OCI-LY7 (cell line): Measurements from ENCODE around the gene BAHCC1. TPM values are rescaled to one million over a fixed set of nuclear protein-coding genes. Genes with fewer than 3 reads are reported as not detected.

Experiments used
- BruUV-seq: library from RNA; stranded (reverse); fragments of 400-500 nt; replicated peaks from 2 replicates; lab custom pipeline; 2021; lab: Mats Ljungman, UMichigan
- CTCF ChIA-PET: fragments of 300-600 bp; sonication (Branson Sonifier 250); formaldehyde crosslinking; loops from one replicate; lab custom pipeline; 2022; ENCODE audit warnings: antibody characterized with exemption; ENCODE audit not compliant: unreplicated experiment; lab: Charles Lee
- POLR2A ChIA-PET: fragments of 300-600 bp; sonication (Branson Sonifier 250); formaldehyde crosslinking; loops from one replicate; lab custom pipeline; 2022; ENCODE audit warnings: antibody characterized with exemption; lab: Charles Lee
- DNase-seq: peaks from one replicate; pipeline ENCODE4 v3.0.0-alpha.2; 2015; ENCODE audit warnings: low spot score
- H2AFZ ChIP-seq: fragments of 200-600 bp; sonication (generic), shearing (Covaris generic); 2 replicates; pipeline ENCODE4 v1.6.1; 2014; ENCODE audit warnings: mild to moderate bottlenecking, antibody characterized with exemption, low read length, moderate library complexity
- H3K27ac ChIP-seq: fragments of 200-600 bp; sonication (generic); 2 replicates; pipeline ENCODE4 v1.5.1; 2014; ENCODE audit warnings: mixed run types, low read depth, mild to moderate bottlenecking, moderate library complexity, low read length, inconsistent platforms; ENCODE audit not compliant: poor library complexity, severe bottlenecking
- H3K36me3 ChIP-seq: fragments of 200-600 bp; sonication (generic); 2 replicates; pipeline ENCODE4 v1.6.1; 2014; ENCODE audit warnings: mild to moderate bottlenecking, antibody characterized with exemption, low read length, moderate library complexity, mixed read lengths; ENCODE audit not compliant: insufficient read depth
- H3K4me1 ChIP-seq: fragments of 200-600 bp; sonication (generic); 2 replicates; pipeline ENCODE4 v1.5.1; 2014; ENCODE audit warnings: mild to moderate bottlenecking, low read length; ENCODE audit not compliant: insufficient read depth, poor library complexity, severe bottlenecking
- H3K4me2 ChIP-seq: fragments of 200-600 bp; sonication (generic); 2 replicates; pipeline ENCODE4 v1.6.1; 2014; ENCODE audit warnings: mild to moderate bottlenecking, low read length
- H3K4me3 ChIP-seq: fragments of 200-600 bp; sonication (generic); 2 replicates; pipeline ENCODE4 v1.5.1; 2014; ENCODE audit warnings: mild to moderate bottlenecking, low read depth, low read length; ENCODE audit not compliant: poor library complexity, severe bottlenecking
- H3K79me2 ChIP-seq: fragments of 200-600 bp; sonication (generic); 2 replicates; pipeline ENCODE4 v1.6.1; 2016; ENCODE audit warnings: low read depth, mild to moderate bottlenecking, low read length, moderate library complexity, mixed read lengths; ENCODE audit not compliant: insufficient read depth
- H3K9me2 ChIP-seq: fragments of 200-600 bp; sonication (generic); 2 replicates; pipeline ENCODE4 v1.6.1; 2016; ENCODE audit warnings: mild to moderate bottlenecking, low read length, mixed read lengths; ENCODE audit not compliant: insufficient read depth
- H3K9me3 ChIP-seq: fragments of 200-600 bp; sonication (generic); 2 replicates; pipeline ENCODE4 v1.6.1; 2014; ENCODE audit warnings: mild to moderate bottlenecking, mixed run types, low read length, mixed read lengths
- H4K20me1 ChIP-seq: fragments of 200-600 bp; sonication (generic); 2 replicates; pipeline ENCODE4 v1.6.1; 2014; ENCODE audit warnings: mild to moderate bottlenecking, antibody characterized with exemption, low read length, moderate library complexity, mixed read lengths; ENCODE audit not compliant: insufficient read depth
- CTCF ChIP-seq: fragments of 200-600 bp; sonication (generic); conservative IDR thresholded peaks from 2 replicates; pipeline ENCODE4 v1.5.1; 2014; ENCODE audit warnings: mild to moderate bottlenecking, antibody characterized with exemption, low read length, moderate library complexity, mixed read lengths
- EZH2phosphoT487 ChIP-seq: fragments of 200-600 bp; sonication (generic); IDR thresholded peaks from 2 replicates; pipeline ENCODE4 v1.6.1; 2018; ENCODE audit warnings: low read depth, borderline replicate concordance, mild to moderate bottlenecking, mixed run types, antibody characterized with exemption, low read length, moderate library complexity, mixed read lengths
- intact Hi-C: fragments of 100-400 bp; cut with micrococcal nuclease; formaldehyde crosslinking; loops from one replicate; pipeline ENCODE4 v1.10.0; 2022; ENCODE audit not compliant: unreplicated experiment
- total RNA-seq, 2 experiments: library from RNA; depleted of rRNA in 1 of 2; stranded (reverse); fragments of >200 nt in 1 of 2; shearing (Covaris generic) in 1 of 2; gene quantifications; 2 replicates each; pipeline ENCODE4 v1.2.3, GENCODE V29; 2014 to 2022

Gene BAHCC1
- total RNA-seq, 2 experiments from 2014 or later, result 5.2 to 5.5 TPM

GRCh38 chr17:81479175-81480071, 84.2 kb downstream of the BAHCC1 start:
- Histone ChIP-seq H4K20me1 (no peaks in the 10 kb centered on the region), H3K9me2 (no peaks in the 10 kb centered on the region), H2AFZ (no peak overlapping the region), H3K4me3 (no peak overlapping the region), H3K9me3 (no peaks in the 10 kb centered on the region), H3K4me2 (no peak overlapping the region), H3K79me2 (no peaks in the 10 kb centered on the region), H3K4me1 (peaks cover 18% of the 10 kb centered on the region), H3K27ac (no peak overlapping the region), H3K36me3 (no peaks in the 10 kb centered on the region)
- ChIA-PET POLR2A (interaction anchor here (0.7 kb wide), 1 partner anchor 53 kb away, joined by 4 read pairs; no protein-coding TSS in a partner anchor), CTCF (no interaction called here)
- TF ChIP-seq CTCF (no peak), EZH2phosphoT487 (no peak)
- intact Hi-C loops, result loop anchor here (5.0 kb wide), 1 partner anchor 337 kb away; no protein-coding TSS in a partner anchor
- DNase-seq, result no peak
- no TSS peak for BruUV-seq

DNA sequence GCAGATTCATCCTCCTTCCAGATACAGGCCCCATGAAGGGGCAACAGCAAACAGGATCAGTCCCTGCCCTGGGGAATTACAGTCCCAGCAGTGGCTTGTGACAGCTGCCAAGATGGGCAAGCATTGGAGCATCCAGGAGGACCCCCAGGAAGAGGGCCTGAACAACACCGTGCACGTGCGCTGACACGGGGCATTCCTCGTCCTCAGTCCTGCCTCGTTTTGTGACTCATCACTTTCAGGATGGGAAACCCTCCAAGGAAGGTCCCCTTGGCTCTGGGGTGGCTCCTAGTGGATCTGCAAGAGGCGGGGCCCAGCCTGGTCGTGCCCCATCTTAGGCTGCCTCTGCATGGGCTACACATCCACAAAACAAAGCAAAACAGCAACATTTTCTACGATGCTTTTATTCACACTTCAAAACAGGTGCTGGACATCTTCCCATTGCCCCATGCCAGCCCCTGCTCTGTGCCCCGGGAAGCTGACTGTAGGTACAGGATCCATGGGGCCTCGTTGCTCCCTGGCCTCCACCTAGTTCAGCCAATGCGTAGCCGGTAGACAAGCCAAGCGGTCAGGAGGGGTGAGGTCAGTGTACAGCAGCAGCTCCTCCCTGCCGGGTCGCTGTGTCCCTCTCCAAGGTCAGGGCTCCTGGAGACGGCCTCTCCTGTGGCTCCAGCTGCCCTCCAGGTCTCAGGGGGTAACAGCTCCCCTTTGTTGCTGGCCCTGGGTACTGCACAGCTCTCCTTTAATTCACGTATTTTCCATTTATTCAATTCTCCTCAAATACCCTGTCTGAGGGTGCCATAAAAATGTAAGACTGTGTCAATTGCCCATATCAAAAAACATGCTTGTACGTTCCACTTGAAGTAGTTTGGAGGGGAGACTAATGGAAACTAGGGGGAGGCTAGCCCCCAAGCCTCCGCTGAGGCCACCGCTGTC, 85.1 kb downstream of the BAHCC1 start:
- H3K36me3 ChIP-seq, result no peaks in the 10 kb centered on the region
- H2AFZ ChIP-seq, result no peak overlapping the region
- ChIA-PET POLR2A (no interaction called here), CTCF (no interaction called here)
- intact Hi-C loops, result loop anchor here (5.0 kb wide), 1 partner anchor 338 kb away; no protein-coding TSS in a partner anchor
- H3K4me1 ChIP-seq, result peaks cover 26% of the 10 kb centered on the region
- no peaks in the 10 kb centered on the region for H3K79me2 ChIP-seq
- DNase-seq, result no peak
- TF ChIP-seq EZH2phosphoT487, result no peak
- TF ChIP-seq CTCF, result no peak
- no peaks in the 10 kb centered on the region for H3K9me2 ChIP-seq
- no peaks in the 10 kb centered on the region for H3K9me3 ChIP-seq
- H3K27ac ChIP-seq, result no peak overlapping the region
- BruUV-seq, result no TSS peak
- H3K4me2 ChIP-seq, result no peak overlapping the region
- no peak overlapping the region for H3K4me3 ChIP-seq
- no peaks in the 10 kb centered on the region for H4K20me1 ChIP-seq
